Measurements from ENCODE around the gene SLX4IP. TPM values are rescaled to one million over a fixed set of nuclear protein-coding genes. Genes with fewer than 3 reads are reported as not detected.

The SLX4IP gene
- total and polyA plus RNA-seq, 2 of the 13 experiments (the other 11 are each of a cell fraction or from before 2014, with no cell fraction given): 3.6 to 7.3 TPM

DNA sequence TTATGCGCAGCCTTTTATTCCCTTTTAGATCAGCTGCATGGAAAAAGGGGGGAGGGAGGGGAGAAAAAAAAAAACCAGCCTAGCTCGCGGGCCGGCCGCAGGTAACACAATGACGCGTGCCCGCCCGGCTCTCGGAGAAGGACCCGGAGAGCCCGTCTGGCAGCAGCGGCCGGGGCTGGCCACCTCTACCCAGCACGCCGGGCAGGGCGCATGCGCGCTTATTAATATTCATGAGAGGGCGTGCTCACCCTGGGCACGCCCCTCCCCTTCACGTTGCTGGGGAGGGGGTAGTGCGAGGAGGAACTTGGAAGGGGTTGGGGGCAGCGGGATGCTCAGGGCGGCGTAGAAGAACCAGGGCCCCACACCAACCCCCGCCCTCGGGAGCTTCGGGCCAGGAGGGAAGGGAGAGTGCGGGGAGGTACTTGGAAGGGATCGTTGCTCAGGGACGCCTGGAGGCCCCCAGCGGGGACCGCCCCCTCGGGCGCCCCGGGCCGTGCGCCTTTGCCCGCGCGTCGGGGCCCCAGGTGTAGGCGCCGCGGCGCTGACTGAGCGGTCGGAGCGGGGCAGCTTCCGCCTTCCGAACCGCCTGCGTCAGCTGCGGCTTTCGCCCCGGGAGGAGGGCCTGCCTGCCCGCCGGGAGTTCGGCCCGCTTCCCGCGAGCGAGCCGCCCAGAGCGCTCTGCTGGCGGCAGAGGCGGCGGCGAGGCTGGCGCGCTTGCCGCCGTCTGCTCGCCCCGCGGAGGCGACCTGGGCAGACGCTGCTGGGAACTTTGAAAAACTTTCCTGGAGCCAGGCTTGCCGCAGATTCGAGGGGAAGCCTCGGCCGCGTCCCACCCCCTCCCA, 239.0 kb downstream of the SLX4IP start, which contains the start of gene JAG1 (continued):
- TF ChIP-seq, protein P1, sequence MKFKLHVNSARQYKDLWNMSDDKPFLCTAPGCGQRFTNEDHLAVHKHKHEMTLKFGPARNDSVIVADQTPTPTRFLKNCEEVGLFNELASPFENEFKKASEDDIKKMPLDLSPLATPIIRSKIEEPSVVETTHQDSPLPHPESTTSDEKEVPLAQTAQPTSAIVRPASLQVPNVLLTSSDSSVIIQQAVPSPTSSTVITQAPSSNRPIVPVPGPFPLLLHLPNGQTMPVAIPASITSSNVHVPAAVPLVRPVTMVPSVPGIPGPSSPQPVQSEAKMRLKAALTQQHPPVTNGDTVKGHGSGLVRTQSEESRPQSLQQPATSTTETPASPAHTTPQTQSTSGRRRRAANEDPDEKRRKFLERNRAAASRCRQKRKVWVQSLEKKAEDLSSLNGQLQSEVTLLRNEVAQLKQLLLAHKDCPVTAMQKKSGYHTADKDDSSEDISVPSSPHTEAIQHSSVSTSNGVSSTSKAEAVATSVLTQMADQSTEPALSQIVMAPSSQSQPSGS (CRISPR knock-in tag; IDR thresholded peaks at IDR 0.05): peak; percentile 69
- TF ChIP-seq TOPORS (CRISPR knock-in tag; IDR thresholded peaks at IDR 0.05): no peak
- peak; percentile 63; the same call in 1 of the 2 replicates for TF ChIP-seq ZNF431 (CRISPR knock-in tag; IDR thresholded peaks at IDR 0.05; ENCODE audit: borderline replicate concordance, low read depth)
- TF ChIP-seq EEA1 (CRISPR knock-in tag; IDR thresholded peaks at IDR 0.05; ENCODE audit: borderline replicate concordance): peak; percentile 91
- TF ChIP-seq, protein P2, sequence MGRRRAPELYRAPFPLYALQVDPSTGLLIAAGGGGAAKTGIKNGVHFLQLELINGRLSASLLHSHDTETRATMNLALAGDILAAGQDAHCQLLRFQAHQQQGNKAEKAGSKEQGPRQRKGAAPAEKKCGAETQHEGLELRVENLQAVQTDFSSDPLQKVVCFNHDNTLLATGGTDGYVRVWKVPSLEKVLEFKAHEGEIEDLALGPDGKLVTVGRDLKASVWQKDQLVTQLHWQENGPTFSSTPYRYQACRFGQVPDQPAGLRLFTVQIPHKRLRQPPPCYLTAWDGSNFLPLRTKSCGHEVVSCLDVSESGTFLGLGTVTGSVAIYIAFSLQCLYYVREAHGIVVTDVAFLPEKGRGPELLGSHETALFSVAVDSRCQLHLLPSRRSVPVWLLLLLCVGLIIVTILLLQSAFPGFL (CRISPR knock-in tag; IDR thresholded peaks at IDR 0.05): no peak
- TF ChIP-seq ZKSCAN1 (IDR thresholded peaks at IDR 0.05; ENCODE audit: low read length): 0 out of 2 replicates have a peak, but pooled peaks have one; percentile 9
- TF ChIP-seq, protein P3, sequence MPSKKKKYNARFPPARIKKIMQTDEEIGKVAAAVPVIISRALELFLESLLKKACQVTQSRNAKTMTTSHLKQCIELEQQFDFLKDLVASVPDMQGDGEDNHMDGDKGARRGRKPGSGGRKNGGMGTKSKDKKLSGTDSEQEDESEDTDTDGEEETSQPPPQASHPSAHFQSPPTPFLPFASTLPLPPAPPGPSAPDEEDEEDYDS (CRISPR knock-in tag; IDR thresholded peaks at IDR 0.05): peak; percentile 99
- TF ChIP-seq, protein P4, sequence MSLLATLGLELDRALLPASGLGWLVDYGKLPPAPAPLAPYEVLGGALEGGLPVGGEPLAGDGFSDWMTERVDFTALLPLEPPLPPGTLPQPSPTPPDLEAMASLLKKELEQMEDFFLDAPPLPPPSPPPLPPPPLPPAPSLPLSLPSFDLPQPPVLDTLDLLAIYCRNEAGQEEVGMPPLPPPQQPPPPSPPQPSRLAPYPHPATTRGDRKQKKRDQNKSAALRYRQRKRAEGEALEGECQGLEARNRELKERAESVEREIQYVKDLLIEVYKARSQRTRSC (CRISPR knock-in tag; IDR thresholded peaks at IDR 0.05; ENCODE audit: low read depth): no peak; the same call in 1 of the 2 replicates
- TF ChIP-seq, protein P5, sequence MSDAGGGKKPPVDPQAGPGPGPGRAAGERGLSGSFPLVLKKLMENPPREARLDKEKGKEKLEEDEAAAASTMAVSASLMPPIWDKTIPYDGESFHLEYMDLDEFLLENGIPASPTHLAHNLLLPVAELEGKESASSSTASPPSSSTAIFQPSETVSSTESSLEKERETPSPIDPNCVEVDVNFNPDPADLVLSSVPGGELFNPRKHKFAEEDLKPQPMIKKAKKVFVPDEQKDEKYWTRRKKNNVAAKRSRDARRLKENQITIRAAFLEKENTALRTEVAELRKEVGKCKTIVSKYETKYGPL (CRISPR knock-in tag; IDR thresholded peaks at IDR 0.05): no peak; the same call in 1 of the 2 replicates
- TF ChIP-seq ZNF644 (CRISPR knock-in tag; IDR thresholded peaks at IDR 0.05; ENCODE audit: low read depth): 0 out of 2 replicates have a peak, but pooled peaks have one; percentile 33
- TF ChIP-seq, protein P6, sequence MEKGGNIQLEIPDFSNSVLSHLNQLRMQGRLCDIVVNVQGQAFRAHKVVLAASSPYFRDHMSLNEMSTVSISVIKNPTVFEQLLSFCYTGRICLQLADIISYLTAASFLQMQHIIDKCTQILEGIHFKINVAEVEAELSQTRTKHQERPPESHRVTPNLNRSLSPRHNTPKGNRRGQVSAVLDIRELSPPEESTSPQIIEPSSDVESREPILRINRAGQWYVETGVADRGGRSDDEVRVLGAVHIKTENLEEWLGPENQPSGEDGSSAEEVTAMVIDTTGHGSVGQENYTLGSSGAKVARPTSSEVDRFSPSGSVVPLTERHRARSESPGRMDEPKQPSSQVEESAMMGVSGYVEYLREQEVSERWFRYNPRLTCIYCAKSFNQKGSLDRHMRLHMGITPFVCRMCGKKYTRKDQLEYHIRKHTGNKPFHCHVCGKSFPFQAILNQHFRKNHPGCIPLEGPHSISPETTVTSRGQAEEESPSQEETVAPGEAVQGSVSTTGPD (CRISPR knock-in tag; IDR thresholded peaks at IDR 0.05): no peak
- TF ChIP-seq, protein P7, sequence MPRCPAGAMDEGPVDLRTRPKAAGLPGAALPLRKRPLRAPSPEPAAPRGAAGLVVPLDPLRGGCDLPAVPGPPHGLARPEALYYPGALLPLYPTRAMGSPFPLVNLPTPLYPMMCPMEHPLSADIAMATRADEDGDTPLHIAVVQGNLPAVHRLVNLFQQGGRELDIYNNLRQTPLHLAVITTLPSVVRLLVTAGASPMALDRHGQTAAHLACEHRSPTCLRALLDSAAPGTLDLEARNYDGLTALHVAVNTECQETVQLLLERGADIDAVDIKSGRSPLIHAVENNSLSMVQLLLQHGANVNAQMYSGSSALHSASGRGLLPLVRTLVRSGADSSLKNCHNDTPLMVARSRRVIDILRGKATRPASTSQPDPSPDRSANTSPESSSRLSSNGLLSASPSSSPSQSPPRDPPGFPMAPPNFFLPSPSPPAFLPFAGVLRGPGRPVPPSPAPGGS (CRISPR knock-in tag; IDR thresholded peaks at IDR 0.05): no peak; the same call in 1 of the 2 replicates
- TF ChIP-seq SRSF4 (IDR thresholded peaks at IDR 0.05; ENCODE audit: low read depth, low read length, poor library complexity, severe bottlenecking): no peak
- peak; percentile 75; the same call in 1 of the 2 replicates for TF ChIP-seq TBX2 (CRISPR knock-in tag; IDR thresholded peaks at IDR 0.05; ENCODE audit: borderline replicate concordance)
- TF ChIP-seq FOSL1 (CRISPR knock-in tag; IDR thresholded peaks at IDR 0.05; ENCODE audit: borderline replicate concordance): no peak; the same call in 1 of the 2 replicates
- TF ChIP-seq, protein P8, sequence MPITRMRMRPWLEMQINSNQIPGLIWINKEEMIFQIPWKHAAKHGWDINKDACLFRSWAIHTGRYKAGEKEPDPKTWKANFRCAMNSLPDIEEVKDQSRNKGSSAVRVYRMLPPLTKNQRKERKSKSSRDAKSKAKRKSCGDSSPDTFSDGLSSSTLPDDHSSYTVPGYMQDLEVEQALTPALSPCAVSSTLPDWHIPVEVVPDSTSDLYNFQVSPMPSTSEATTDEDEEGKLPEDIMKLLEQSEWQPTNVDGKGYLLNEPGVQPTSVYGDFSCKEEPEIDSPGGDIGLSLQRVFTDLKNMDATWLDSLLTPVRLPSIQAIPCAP (CRISPR knock-in tag; IDR thresholded peaks at IDR 0.05; ENCODE audit: low read depth): no peak; the same call in 1 of the 2 replicates
- peak; percentile 17; the same call in 1 of the 2 replicates for TF ChIP-seq ZC3H13 (CRISPR knock-in tag; IDR thresholded peaks at IDR 0.05)
- no peak for TF ChIP-seq PHB2 (IDR thresholded peaks at IDR 0.05; ENCODE audit: partially characterized antibody)
- TF ChIP-seq CREM (IDR thresholded peaks at IDR 0.05): peak; percentile 56
- no peak for TF ChIP-seq CREM (CRISPR knock-in tag; IDR thresholded peaks at IDR 0.05)
